ENCODE data around the gene ATAD1. TPM values are rescaled to one million over a fixed set of nuclear protein-coding genes. Genes with fewer than 3 reads are reported as not detected.

Gene ATAD1
- total and polyA plus RNA-seq, 2 of the 8 experiments (the other 6 are each of a cell fraction or from before 2014, with no cell fraction given) = 8.9 to 35.3 TPM

DNA sequence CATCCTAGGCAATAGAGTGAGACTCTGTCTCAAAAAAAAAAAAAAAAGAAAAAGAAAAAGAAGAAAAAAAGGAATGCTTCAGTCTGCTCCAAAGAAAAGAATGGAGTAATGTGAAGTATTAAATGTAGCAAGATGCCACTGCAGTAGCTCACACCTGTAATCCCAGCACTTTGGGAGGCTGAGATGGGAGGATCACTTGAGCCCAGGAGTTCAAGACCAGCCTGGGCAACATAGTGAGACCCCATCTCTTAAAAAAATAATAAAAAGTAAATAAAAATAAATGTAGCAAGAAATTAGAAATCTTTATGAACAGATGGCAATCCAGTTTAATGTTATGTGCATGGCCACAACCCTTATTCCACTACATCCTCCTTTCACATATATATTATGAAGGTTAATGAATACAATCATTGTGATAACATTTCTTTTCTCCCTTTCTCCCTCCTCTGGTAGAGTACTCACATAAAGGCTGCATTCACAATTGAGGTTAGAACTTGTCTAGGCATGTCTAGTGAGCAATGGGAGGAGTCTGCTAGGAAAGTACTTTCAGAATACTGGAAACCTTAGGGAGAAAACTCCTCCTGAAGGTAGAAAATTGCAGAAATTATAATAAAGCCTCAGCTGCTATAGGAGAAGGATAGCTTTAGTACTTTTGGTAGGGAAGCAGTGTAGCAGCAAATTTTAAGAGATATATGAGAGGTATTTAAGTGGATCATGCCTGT lies 24.9 kb upstream of the ATAD1 start (continued):
- TF ChIP-seq, protein P1, sequence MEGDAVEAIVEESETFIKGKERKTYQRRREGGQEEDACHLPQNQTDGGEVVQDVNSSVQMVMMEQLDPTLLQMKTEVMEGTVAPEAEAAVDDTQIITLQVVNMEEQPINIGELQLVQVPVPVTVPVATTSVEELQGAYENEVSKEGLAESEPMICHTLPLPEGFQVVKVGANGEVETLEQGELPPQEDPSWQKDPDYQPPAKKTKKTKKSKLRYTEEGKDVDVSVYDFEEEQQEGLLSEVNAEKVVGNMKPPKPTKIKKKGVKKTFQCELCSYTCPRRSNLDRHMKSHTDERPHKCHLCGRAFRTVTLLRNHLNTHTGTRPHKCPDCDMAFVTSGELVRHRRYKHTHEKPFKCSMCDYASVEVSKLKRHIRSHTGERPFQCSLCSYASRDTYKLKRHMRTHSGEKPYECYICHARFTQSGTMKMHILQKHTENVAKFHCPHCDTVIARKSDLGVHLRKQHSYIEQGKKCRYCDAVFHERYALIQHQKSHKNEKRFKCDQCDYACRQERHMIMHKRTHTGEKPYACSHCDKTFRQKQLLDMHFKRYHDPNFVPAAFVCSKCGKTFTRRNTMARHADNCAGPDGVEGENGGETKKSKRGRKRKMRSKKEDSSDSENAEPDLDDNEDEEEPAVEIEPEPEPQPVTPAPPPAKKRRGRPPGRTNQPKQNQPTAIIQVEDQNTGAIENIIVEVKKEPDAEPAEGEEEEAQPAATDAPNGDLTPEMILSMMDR (IDR thresholded peaks at IDR 0.05; ENCODE audit: control extremely low read depth in 1 of 3, insufficient read depth in 1 of 3, low read depth in 1 of 3, low read length in 3 of 3) = no peak
- TF ChIP-seq YY1 (IDR thresholded peaks at IDR 0.05; ENCODE audit: low read depth, low read length) = no peak

Measured in H1 (cell line).